ENCODE measurements around the gene SCN3A. TPM values are rescaled to one million over a fixed set of nuclear protein-coding genes. Genes with fewer than 3 reads are reported as not detected.

Gene SCN3A
- total and polyA plus RNA-seq, 2 of the 4 experiments (the other 2 are of a cell fraction): 0.26 to 0.90 TPM

GRCh38 chr2:165147186-165148045 lies 56.4 kb downstream of the SCN3A start:
- Histone ChIP-seq H4K8ac (ENCODE audit: low read depth in 2 of 2, low read length in 2 of 2) (no peak overlapping the region), H2BK20ac (ENCODE audit: low read depth, low read length) (no peak overlapping the region), H2AK9ac (replicated peaks; ENCODE audit: low read depth, low read length, poor library complexity) (no peak overlapping the region), H3K4me1 (ENCODE audit: control insufficient read depth, insufficient read depth, low read length) (no peaks in the 10 kb centered on the region), H3K18ac (ENCODE audit: low read depth, low read length) (no peak overlapping the region), H3K4me2 (ENCODE audit: low read depth, low read length) (no peak overlapping the region), H3K4me3 (ENCODE audit: insufficient read depth, low read depth, low read length) (no peak overlapping the region), H3K27me3 (ENCODE audit: control insufficient read depth, insufficient read depth, low read length) (no peaks in the 10 kb centered on the region), H3K36me3 (ENCODE audit: control insufficient read depth, insufficient read depth, low read length) (no peaks in the 10 kb centered on the region), H3K14ac (replicated peaks; ENCODE audit: low read depth, low read length) (no peak overlapping the region), H2BK120ac (ENCODE audit: low read depth, low read length) (no peak overlapping the region), H3K79me1 (ENCODE audit: low read depth in 1 of 2, low read length in 2 of 2) (no peaks in the 10 kb centered on the region), H4K5ac (ENCODE audit: low read depth, low read length) (no peak overlapping the region), H3K9ac (ENCODE audit: low read depth, low read length) (no peak overlapping the region), H2AFZ (replicated peaks; ENCODE audit: low read length, poor library complexity) (no peak overlapping the region), H3K4ac (ENCODE audit: low read depth, low read length) (no peak overlapping the region), H3K27ac (ENCODE audit: insufficient read depth, low read length) (no peak overlapping the region), H2BK5ac (ENCODE audit: low read depth, low read length, poor library complexity, severe bottlenecking) (no peak overlapping the region), H4K91ac (ENCODE audit: insufficient read depth, low read depth, low read length) (no peak overlapping the region), H4K20me1 (ENCODE audit: insufficient read depth, low read length) (no peaks in the 10 kb centered on the region), H2BK15ac (ENCODE audit: low read depth, low read length) (no peak overlapping the region), H3K56ac (ENCODE audit: extremely low read depth, insufficient read depth, low read length) (no peak overlapping the region), H3K9me1 (ENCODE audit: insufficient read depth, low read length) (no peaks in the 10 kb centered on the region), H2AK5ac (ENCODE audit: low read depth, low read length) (no peak overlapping the region), H3K9me3 (ENCODE audit: control insufficient read depth, insufficient read depth, low read length) (no peaks in the 10 kb centered on the region), H3K23ac (ENCODE audit: low read depth, low read length) (no peak overlapping the region)
- ChIA-PET POLR2A (ENCODE audit: unreplicated experiment) (no interaction called here), CTCF (interaction anchor here (0.7 kb wide), 2 partner anchors 102 to 131 kb away, joined by 3 to 4 read pairs; no protein-coding TSS in a partner anchor)
- no TSS peak for BruUV-seq (replicated peaks)
- no peak for TF ChIP-seq RFX5 (IDR thresholded peaks at IDR 0.05; ENCODE audit: low read depth, low read length)
- no peak for TF ChIP-seq FOS (IDR thresholded peaks at IDR 0.05; ENCODE audit: low read depth, low read length)
- TF ChIP-seq MXI1 (IDR thresholded peaks at IDR 0.05; ENCODE audit: borderline replicate concordance, low read depth, low read length): no peak
- no peak for TF ChIP-seq POLR2A (IDR thresholded peaks at IDR 0.05; ENCODE audit: low read depth, low read length)
- TF ChIP-seq ELK1 (IDR thresholded peaks at IDR 0.05; ENCODE audit: borderline replicate concordance, low read depth, low read length): no peak
- no peak for TF ChIP-seq CTCF (conservative IDR thresholded peaks at IDR 0.05; ENCODE audit: low read depth, low read length)
- TF ChIP-seq USF2 (IDR thresholded peaks at IDR 0.05; ENCODE audit: low read depth, low read length): no peak
- TF ChIP-seq RAD21 (IDR thresholded peaks at IDR 0.05; ENCODE audit: low read length): no peak
- TF ChIP-seq BHLHE40 (IDR thresholded peaks at IDR 0.05; ENCODE audit: low read depth, low read length): no peak
- no peak for TF ChIP-seq RCOR1 (IDR thresholded peaks at IDR 0.05; ENCODE audit: insufficient replicate concordance, low read length)
- no peak for TF ChIP-seq NFE2L2 (IDR thresholded peaks at IDR 0.05; ENCODE audit: low read depth, low read length)
- TF ChIP-seq CHD1 (IDR thresholded peaks at IDR 0.05; ENCODE audit: low read depth, low read length): no peak
- no peak for TF ChIP-seq MAFK (IDR thresholded peaks at IDR 0.05; ENCODE audit: low read depth, low read length)
- WGBS, 2 experiments (ENCODE audit: extremely low coverage in 2 of 2, insufficient read length in 1 of 2): no CpG with 5 or more reads among the region's 4 CpGs
- DNase-seq: no peak
- dilution Hi-C loops (cut with HindIII; ENCODE audit: low sequenced_read_pairs, unreplicated experiment): no loop called here
- intact Hi-C loops (cut with micrococcal nuclease): no loop called here
- in situ Hi-C loops (cut with MboI; ENCODE audit: low sequenced_read_pairs): no loop called here
- ATAC-seq (ENCODE audit: low read depth): peak; percentile 53

All from IMR-90 (cell line).